Measurements from ENCODE around the gene AUTS2.

DNA sequence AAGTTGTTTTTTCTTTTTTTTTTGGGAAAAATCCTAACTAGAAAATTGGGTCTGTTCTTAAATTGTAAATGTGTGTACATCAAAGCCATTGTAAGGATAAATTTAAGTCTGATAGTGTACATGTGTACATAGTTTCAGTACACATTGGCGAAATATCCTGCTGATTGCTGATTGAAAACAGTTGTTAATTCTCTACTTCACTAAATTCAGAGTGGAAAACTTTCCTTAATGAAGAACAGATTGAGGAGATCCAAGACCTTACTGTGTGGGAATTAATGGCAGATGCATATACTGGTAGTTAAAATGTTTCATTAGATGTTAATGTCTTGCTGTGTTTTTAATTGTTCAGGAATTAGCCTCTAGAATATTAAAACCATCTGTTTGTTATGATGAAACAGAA lies 506.0 kb downstream of the AUTS2 start:
- TF ChIP-seq, protein P1, sequence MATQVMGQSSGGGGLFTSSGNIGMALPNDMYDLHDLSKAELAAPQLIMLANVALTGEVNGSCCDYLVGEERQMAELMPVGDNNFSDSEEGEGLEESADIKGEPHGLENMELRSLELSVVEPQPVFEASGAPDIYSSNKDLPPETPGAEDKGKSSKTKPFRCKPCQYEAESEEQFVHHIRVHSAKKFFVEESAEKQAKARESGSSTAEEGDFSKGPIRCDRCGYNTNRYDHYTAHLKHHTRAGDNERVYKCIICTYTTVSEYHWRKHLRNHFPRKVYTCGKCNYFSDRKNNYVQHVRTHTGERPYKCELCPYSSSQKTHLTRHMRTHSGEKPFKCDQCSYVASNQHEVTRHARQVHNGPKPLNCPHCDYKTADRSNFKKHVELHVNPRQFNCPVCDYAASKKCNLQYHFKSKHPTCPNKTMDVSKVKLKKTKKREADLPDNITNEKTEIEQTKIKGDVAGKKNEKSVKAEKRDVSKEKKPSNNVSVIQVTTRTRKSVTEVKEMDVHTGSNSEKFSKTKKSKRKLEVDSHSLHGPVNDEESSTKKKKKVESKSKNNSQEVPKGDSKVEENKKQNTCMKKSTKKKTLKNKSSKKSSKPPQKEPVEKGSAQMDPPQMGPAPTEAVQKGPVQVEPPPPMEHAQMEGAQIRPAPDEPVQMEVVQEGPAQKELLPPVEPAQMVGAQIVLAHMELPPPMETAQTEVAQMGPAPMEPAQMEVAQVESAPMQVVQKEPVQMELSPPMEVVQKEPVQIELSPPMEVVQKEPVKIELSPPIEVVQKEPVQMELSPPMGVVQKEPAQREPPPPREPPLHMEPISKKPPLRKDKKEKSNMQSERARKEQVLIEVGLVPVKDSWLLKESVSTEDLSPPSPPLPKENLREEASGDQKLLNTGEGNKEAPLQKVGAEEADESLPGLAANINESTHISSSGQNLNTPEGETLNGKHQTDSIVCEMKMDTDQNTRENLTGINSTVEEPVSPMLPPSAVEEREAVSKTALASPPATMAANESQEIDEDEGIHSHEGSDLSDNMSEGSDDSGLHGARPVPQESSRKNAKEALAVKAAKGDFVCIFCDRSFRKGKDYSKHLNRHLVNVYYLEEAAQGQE (IDR thresholded peaks at IDR 0.05; ENCODE audit: low read depth, low read length) = no peak
- no peak for TF ChIP-seq EZH2 (IDR thresholded peaks at IDR 0.05; ENCODE audit: borderline replicate concordance, control insufficient read depth, low read depth, low read length)
- TF ChIP-seq, protein P2, sequence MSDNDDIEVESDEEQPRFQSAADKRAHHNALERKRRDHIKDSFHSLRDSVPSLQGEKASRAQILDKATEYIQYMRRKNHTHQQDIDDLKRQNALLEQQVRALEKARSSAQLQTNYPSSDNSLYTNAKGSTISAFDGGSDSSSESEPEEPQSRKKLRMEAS (IDR thresholded peaks at IDR 0.05; ENCODE audit: low read depth, low read length) = no peak
- no peak for TF ChIP-seq ASH2L (IDR thresholded peaks at IDR 0.05; ENCODE audit: borderline replicate concordance, low read depth)
- no peak for TF ChIP-seq POLR2AphosphoS2 (IDR thresholded peaks at IDR 0.05; ENCODE audit: low read depth, low read length)
- no peak for TF ChIP-seq POLR2AphosphoS5 (IDR thresholded peaks at IDR 0.05; ENCODE audit: low read length)
- TF ChIP-seq, protein P3, sequence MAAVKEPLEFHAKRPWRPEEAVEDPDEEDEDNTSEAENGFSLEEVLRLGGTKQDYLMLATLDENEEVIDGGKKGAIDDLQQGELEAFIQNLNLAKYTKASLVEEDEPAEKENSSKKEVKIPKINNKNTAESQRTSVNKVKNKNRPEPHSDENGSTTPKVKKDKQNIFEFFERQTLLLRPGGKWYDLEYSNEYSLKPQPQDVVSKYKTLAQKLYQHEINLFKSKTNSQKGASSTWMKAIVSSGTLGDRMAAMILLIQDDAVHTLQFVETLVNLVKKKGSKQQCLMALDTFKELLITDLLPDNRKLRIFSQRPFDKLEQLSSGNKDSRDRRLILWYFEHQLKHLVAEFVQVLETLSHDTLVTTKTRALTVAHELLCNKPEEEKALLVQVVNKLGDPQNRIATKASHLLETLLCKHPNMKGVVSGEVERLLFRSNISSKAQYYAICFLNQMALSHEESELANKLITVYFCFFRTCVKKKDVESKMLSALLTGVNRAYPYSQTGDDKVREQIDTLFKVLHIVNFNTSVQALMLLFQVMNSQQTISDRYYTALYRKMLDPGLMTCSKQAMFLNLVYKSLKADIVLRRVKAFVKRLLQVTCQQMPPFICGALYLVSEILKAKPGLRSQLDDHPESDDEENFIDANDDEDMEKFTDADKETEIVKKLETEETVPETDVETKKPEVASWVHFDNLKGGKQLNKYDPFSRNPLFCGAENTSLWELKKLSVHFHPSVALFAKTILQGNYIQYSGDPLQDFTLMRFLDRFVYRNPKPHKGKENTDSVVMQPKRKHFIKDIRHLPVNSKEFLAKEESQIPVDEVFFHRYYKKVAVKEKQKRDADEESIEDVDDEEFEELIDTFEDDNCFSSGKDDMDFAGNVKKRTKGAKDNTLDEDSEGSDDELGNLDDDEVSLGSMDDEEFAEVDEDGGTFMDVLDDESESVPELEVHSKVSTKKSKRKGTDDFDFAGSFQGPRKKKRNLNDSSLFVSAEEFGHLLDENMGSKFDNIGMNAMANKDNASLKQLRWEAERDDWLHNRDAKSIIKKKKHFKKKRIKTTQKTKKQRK (IDR thresholded peaks at IDR 0.05; ENCODE audit: low read depth, low read length) = no peak
- no peak for TF ChIP-seq BACH1 (IDR thresholded peaks at IDR 0.05; ENCODE audit: borderline replicate concordance)
- TF ChIP-seq POLR2A (IDR thresholded peaks at IDR 0.05; ENCODE audit: low read depth, low read length) = no peak
- TF ChIP-seq, protein P4, sequence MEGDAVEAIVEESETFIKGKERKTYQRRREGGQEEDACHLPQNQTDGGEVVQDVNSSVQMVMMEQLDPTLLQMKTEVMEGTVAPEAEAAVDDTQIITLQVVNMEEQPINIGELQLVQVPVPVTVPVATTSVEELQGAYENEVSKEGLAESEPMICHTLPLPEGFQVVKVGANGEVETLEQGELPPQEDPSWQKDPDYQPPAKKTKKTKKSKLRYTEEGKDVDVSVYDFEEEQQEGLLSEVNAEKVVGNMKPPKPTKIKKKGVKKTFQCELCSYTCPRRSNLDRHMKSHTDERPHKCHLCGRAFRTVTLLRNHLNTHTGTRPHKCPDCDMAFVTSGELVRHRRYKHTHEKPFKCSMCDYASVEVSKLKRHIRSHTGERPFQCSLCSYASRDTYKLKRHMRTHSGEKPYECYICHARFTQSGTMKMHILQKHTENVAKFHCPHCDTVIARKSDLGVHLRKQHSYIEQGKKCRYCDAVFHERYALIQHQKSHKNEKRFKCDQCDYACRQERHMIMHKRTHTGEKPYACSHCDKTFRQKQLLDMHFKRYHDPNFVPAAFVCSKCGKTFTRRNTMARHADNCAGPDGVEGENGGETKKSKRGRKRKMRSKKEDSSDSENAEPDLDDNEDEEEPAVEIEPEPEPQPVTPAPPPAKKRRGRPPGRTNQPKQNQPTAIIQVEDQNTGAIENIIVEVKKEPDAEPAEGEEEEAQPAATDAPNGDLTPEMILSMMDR (IDR thresholded peaks at IDR 0.05 in 2 of 3, conservative IDR thresholded peaks at IDR 0.05 in 1 of 3; ENCODE audit: control insufficient read depth in 2 of 3, extremely low read depth in 1 of 3, insufficient read depth in 1 of 3, low read depth in 3 of 3, low read length in 3 of 3) = no peak
- TF ChIP-seq FOXK2 (IDR thresholded peaks at IDR 0.05) = no peak
- TF ChIP-seq SMC3 (IDR thresholded peaks at IDR 0.05; ENCODE audit: borderline replicate concordance, low read length) = no peak
- TF ChIP-seq, protein P5, sequence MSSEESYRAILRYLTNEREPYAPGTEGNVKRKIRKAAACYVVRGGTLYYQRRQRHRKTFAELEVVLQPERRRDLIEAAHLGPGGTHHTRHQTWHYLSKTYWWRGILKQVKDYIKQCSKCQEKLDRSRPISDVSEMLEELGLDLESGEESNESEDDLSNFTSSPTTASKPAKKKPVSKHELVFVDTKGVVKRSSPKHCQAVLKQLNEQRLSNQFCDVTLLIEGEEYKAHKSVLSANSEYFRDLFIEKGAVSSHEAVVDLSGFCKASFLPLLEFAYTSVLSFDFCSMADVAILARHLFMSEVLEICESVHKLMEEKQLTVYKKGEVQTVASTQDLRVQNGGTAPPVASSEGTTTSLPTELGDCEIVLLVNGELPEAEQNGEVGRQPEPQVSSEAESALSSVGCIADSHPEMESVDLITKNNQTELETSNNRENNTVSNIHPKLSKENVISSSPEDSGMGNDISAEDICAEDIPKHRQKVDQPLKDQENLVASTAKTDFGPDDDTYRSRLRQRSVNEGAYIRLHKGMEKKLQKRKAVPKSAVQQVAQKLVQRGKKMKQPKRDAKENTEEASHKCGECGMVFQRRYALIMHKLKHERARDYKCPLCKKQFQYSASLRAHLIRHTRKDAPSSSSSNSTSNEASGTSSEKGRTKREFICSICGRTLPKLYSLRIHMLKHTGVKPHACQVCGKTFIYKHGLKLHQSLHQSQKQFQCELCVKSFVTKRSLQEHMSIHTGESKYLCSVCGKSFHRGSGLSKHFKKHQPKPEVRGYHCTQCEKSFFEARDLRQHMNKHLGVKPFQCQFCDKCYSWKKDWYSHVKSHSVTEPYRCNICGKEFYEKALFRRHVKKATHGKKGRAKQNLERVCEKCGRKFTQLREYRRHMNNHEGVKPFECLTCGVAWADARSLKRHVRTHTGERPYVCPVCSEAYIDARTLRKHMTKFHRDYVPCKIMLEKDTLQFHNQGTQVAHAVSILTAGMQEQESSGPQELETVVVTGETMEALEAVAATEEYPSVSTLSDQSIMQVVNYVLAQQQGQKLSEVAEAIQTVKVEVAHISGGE (CRISPR knock-in tag; IDR thresholded peaks at IDR 0.05) = no peak

All from GM12878 (cell line).